Stimulated activated CD4-positive, alpha-beta T cell treated with anti-CD3 and anti-CD28 coated beads, Interleukin-2, amount 100 ng/mL, for 4 hours (primary cell): Measurements from ENCODE around the gene POTEI.
"Not testable (repeated sequence)": the region's sequence is repeated elsewhere in the genome, so short reads cannot be mapped to it uniquely, and the experiment has no call there.

ENCODE experiments used
- DNase-seq: peaks from one replicate; pipeline ENCODE4 v3.0.0-alpha.2; 2020; ENCODE audit warnings: low read depth

POTEI gene

DNA sequence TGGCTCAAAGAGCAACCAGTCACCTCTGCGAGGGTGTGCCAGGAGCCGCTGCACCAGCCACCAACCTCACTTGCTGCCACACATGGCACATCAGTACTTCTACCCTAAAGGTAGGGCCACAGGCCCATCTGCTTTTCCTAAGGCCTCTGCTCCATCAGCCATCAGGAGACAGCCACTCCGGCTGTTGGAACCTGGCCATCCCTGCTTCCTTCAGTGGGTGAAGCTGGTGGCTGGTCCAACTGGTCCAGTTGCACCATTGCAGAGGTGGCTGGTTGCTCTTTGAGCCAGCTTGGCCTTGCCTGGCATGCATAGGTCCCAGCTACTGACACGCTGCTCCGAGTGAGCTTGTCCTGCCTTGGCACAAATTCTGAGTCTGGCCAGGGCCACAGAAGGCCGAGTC is 53.7 kb downstream of the POTEI start:
- not testable (repeated sequence) for DNase-seq

DNA sequence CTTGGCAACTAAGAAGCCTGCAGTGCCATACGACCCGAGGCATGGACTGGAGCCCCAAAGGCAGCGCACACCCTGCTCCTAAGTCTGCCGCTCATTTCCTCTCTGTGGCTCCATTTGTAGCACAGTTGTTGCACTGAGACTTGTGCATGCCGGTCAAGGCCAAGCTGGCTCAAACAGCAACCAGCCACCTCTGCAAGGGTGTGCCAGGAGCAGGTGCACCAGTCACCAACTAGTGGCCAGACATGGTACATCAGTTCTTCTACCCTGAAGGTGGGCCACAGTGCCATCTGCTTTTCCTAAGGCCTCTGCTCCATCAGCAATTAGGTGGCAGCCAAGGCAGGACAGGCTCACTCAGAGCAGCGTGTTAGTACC is 54.4 kb downstream of the POTEI start:
- not testable (repeated sequence) for DNase-seq

DNA sequence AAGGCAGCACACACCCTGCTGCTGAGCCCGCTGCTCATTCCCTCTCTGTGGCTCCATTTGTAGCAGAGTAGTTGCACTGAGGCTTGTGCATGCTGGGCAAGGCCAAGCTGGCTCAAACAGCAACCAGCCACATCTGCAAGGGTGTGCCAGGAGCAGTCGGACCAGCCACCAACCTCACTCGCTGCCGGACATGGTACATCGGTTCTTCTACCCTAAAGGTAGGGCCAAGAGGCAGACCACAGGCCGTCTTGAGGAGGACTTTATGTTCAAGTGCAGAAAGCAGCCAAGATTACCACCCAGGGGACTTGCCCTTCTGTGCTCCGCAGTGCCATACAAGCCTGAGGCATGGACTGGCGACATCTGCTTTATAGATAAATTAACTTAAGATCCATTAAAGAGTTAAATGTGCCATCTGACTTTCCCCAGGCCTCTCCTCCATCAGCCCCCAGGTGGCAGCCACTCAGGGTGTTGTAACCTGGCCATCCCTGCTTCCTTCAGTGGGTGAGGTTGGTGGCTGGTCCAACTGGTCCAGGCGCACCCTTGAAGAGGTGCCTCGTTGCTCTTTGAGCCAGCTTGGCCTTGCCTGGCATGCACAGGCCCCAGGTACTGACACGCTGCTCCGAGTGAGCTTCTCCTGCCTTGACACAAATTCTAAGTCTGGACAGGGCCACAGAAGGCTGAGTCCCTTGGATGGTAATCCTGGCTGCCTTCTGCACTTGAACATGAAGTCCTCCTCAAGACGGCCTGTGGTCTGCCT is 55.0 kb downstream of the POTEI start:
- DNase-seq, result not testable (repeated sequence)

DNA sequence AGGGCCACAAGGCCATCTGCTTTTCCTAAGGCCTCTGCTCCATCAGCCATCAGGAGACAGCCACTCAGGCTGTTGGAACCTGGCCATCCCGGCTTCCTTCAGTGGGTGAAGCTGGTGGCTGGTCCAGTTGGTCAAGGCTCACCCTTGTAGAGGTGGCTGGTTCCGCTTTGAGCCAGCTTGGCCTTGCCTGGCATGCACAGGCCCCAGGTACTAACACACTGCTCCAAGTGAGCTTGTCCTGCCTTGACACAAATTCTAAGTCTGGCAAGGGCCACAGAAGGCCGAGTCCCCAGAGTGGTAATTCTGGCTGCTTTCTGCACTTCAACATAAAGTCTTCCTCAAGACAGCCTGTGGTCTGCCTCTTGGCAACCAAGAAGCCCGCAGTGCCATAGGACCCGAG is 56.2 kb downstream of the POTEI start:
- DNase-seq, result not testable (repeated sequence)

DNA sequence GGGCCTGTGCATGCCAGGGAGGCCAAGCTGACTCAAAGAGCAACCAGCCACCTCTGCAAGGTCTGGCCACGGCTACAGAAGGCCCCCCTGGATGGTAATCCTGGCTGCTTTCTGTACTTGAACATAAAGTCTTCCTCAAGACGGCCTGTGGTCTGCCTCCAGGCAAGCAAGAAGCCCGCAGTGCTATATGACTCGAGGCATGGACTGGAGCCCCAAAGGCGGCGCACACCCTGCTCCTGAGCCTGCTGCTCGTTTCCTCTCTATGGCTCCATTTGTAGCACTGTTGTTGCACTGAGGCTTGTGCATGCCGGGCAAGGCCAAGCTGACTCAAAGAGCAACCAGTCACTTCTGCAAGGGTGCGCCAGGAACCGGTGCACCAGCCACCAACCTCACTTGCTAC is 57.3 kb downstream of the POTEI start:
- not testable (repeated sequence) for DNase-seq

DNA sequence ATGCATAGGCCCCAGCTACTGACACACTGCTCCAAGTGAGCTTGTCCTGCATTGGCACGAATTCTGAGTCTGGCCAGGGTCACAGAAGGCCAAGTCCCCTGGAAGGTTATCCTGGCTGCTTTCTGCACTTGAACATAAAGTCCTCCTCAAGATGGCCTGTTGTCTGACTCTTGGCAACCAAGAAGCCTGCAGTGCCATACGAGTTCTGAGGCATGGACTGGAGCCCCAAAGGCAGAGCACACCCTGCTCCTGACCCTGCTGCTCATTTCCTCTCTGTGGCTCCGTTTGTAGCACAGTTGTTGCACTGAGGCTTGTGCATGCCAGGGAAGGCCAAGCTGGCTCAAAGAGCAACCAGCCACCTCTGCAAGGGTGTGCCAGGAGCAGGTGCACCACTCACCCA is 57.9 kb downstream of the POTEI start:
- not testable (repeated sequence) for DNase-seq

DNA sequence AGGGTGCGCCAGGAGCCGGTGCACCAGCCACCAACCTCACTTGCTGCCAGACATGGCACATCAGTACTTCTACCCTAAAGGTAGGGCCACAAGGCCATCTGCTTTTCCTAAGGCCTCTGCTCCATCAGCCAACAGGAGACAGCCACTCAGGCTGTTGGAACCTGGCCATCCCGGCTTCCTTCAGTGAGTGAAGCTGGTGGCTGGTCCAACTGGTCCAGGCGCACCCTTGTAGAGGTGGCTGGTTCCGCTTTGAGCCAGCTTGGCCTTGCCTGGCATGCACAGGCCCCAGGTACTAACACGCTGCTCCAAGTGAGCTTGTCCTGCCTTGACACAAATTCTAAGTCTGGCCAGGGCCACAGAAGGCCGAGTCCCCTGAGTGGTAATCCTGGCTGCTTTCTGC is 58.8 kb downstream of the POTEI start:
- not testable (repeated sequence) for DNase-seq

DNA sequence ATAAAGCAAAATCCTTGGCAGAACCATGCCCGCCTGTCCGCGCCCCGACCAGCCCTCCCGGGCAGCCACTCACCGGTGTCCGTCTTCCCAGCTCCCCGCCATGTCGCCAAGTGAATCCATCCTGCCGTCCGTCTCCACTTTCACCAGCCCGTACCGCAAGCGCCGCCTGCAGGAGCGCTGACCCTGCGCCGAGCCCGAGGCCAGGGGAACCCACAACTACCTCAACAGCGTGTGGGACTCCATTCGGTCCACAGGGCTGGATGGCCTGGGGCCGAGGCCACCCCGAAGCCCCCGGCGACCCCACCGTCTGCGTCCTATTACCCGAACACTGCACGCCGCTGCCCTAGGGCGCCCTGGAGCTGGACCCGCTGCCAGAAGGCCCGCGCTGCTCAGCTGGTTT is 81.5 kb downstream of the POTEI start:
- DNase-seq, result not testable (repeated sequence)

DNA sequence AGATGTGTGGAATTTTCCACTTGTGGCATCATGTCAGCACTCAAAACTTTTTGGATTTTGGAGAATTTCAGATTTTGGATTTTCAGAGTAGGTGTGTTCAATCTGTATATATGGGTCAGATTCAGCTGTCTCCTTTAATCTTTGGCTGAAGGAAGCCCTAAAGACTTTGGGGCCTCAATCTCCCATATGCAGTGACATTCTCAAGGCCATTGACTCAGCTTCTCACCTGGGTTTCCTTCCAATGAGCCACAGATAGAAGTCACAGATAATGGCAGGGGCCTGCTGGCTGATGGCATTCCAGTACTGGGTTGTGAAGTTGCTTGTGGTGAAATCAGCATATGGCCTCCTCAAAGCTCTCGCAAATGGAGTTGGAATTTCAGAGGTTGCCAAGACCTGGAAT is 90.3 kb downstream of the POTEI start:
- DNase-seq, result not testable (repeated sequence)

DNA sequence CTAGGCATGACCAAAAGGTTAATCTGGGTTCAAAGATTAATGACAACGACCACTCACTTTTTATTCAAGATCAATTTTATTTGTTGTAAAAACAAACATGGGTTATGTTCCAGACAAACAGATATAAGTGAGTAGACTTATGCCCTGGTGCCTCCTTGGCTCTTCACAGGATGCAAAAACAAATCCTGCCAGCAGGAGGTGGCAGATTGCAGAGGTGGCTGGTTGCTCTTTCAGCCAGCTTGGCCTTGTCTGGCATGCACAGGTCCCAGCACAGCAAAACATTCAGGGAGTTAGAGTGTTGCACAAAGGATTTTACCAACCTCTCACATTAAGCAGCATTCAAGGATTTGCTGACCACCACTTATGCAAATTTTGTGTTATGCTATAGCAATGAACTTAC is 92.4 kb downstream of the POTEI start:
- DNase-seq, result not testable (repeated sequence)
